IPS-18a (cell line): Measurements from ENCODE around the gene MED17.

ENCODE experiments used
- H3K27ac ChIP-seq: one replicate; pipeline ENCODE4 v1.5.1; 2013; ENCODE audit warnings: low read length
- H3K27me3 ChIP-seq: one replicate; pipeline ENCODE4 v1.6.1; 2013; ENCODE audit warnings: mild to moderate bottlenecking, low read length; ENCODE audit not compliant: control insufficient read depth, insufficient read depth
- H3K36me3 ChIP-seq: one replicate; pipeline ENCODE4 v1.6.1; 2013; ENCODE audit warnings: low read depth, low read length; ENCODE audit not compliant: control insufficient read depth
- H3K4me1 ChIP-seq: one replicate; pipeline ENCODE4 v1.6.1; 2013; ENCODE audit warnings: low read depth, low read length; ENCODE audit not compliant: control insufficient read depth
- H3K4me3 ChIP-seq: one replicate; pipeline ENCODE4 v1.5.1; 2013; ENCODE audit warnings: low read length
- H3K9ac ChIP-seq: one replicate; pipeline ENCODE4 v1.6.1; 2013; ENCODE audit warnings: mild to moderate bottlenecking, low read length, moderate library complexity
- H3K9me3 ChIP-seq: one replicate; pipeline ENCODE4 v1.6.1; 2013; ENCODE audit warnings: low read depth, low read length; ENCODE audit not compliant: control insufficient read depth

Gene MED17

DNA sequence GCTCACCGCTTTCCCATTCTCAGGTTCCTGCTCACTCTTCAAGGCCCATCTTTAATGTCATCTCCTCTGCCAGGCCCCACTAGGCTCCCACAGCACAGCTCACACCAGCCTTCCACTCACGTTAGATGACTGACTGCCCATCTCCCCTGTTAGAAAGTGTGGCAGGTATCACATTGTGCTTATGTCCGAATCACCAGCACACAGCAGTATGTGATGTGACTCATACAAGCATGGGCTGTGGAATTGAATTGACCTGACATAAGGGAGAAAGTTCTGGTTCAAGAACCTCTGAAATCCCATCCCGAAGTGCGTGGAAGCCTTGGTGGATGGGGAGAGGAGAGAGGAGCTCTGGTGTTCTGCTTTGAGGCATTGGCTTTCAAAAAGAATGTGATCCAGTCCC is 59.8 kb downstream of the MED17 start:
- no peak overlapping the region for H3K9ac ChIP-seq
- no peaks in the 10 kb centered on the region for H3K27me3 ChIP-seq
- no peak overlapping the region for H3K27ac ChIP-seq
- H3K36me3 ChIP-seq: no peaks in the 10 kb centered on the region
- H3K4me1 ChIP-seq: no peaks in the 10 kb centered on the region
- no peaks in the 10 kb centered on the region for H3K9me3 ChIP-seq
- H3K4me3 ChIP-seq: no peak overlapping the region

GRCh38 chr11:93844568-93844967 is 60.5 kb downstream of the MED17 start:
- Histone ChIP-seq H3K27me3 (no peaks in the 10 kb centered on the region), H3K4me1 (no peaks in the 10 kb centered on the region), H3K27ac (no peak overlapping the region), H3K9ac (no peak overlapping the region), H3K36me3 (no peaks in the 10 kb centered on the region), H3K4me3 (no peak overlapping the region), H3K9me3 (no peaks in the 10 kb centered on the region)

GRCh38 chr11:93845181-93846092 is 61.4 kb downstream of the MED17 start:
- no peak overlapping the region for H3K9ac ChIP-seq
- no peak overlapping the region for H3K27ac ChIP-seq
- H3K27me3 ChIP-seq: no peaks in the 10 kb centered on the region
- H3K4me1 ChIP-seq: no peaks in the 10 kb centered on the region
- H3K9me3 ChIP-seq: no peaks in the 10 kb centered on the region
- H3K36me3 ChIP-seq: no peaks in the 10 kb centered on the region
- no peak overlapping the region for H3K4me3 ChIP-seq

- H3K27me3 ChIP-seq: no peaks in the 10 kb centered on the region
- no peak overlapping the region for H3K27ac ChIP-seq
- H3K4me1 ChIP-seq: no peaks in the 10 kb centered on the region
- no peak overlapping the region for H3K4me3 ChIP-seq
- H3K9ac ChIP-seq: no peak overlapping the region
- no peaks in the 10 kb centered on the region for H3K9me3 ChIP-seq
- no peaks in the 10 kb centered on the region for H3K36me3 ChIP-seq
Observed at GRCh38 chr11:93846411-93846810, 62.3 kb downstream of the MED17 start.

DNA sequence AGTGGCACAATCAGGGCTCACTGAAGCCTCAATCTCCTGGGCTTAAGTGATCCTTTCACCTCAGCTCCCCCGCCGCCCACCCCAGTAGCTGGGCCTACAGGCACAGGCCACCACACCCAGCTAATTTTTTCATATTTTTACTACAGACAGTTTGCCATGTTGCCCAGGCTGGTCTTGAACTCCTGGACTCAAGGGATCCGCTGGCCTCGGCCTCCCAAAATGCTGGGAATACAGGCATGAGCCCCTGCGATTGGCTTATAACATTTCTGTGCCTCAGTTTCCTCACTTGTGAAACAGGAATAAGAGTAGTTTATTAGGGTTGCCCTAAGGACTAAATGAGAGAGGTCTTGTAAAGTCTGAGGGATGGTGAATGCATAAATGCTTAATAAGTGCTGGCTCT is 65.1 kb downstream of the MED17 start:
- Histone ChIP-seq H3K36me3 (no peaks in the 10 kb centered on the region), H3K4me1 (no peaks in the 10 kb centered on the region), H3K27me3 (no peaks in the 10 kb centered on the region), H3K4me3 (no peak overlapping the region), H3K9me3 (no peaks in the 10 kb centered on the region), H3K9ac (no peak overlapping the region), H3K27ac (no peak overlapping the region)

DNA sequence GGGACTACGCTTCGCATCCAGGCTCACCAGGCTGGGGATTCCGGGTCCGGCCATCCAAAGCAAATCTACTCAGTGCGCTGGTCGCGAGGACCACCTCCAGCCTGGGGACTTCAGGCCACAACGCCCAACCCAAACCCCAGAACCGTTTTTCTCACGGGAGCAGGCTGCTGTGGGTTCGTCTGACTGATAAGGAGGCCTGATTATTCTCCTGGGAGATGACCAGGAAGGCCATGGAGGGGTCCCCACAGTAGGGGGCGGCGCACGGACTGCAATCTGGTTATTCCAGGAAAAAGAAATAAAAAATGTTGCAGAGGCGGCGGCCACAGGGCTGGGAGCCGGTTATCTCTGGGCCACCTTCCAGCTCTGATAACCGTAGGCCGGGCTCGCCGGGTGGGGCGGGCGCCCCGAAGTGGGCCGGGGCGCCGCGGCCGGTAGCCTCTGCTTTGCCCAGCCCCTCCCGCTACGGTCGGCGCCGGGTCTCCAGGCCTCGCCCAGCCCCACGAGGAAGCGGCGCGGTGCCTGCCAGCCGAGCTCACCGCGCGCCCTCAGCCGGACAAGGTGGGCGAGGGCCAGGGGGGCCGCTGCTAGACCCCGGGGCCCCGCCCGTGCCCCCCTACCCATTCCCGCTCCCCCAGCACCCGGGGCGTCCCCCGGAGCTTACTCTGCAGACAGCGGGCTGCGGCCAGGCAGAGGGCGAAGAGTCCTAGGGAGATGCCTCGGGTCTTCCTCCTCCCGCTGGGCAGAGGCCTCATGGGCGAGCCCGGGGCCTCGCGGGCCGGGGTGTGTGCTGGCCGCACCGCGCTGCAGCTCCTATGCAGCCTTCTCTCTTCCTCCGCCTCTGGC is 65.9 kb downstream of the MED17 start:
- no peaks in the 10 kb centered on the region for H3K9me3 ChIP-seq
- H3K27me3 ChIP-seq: no peaks in the 10 kb centered on the region
- no peak overlapping the region for H3K27ac ChIP-seq
- peak overlapping the region; percentile 27 for H3K4me3 ChIP-seq
- no peak overlapping the region for H3K9ac ChIP-seq
- no peaks in the 10 kb centered on the region for H3K36me3 ChIP-seq
- no peaks in the 10 kb centered on the region for H3K4me1 ChIP-seq

GRCh38 chr11:93850594-93851018 is 66.5 kb downstream of the MED17 start, which contains the start of gene VSTM5:
Gene VSTM5 (minus strand): TSS chr11:93850618. CDS start chr11:93850502, 116 bp downstream.
- Histone ChIP-seq H3K27ac (no peak within 1 kb of the TSS), H3K9me3 (no peaks in the 10 kb centered on the region), H3K4me3 (peak within 1 kb of the TSS; percentile 27), H3K36me3 (no peaks in the 10 kb centered on the region), H3K9ac (no peak within 1 kb of the TSS), H3K4me1 (peaks cover under 1% of the 10 kb centered on the region), H3K27me3 (no peaks in the 10 kb centered on the region)

DNA sequence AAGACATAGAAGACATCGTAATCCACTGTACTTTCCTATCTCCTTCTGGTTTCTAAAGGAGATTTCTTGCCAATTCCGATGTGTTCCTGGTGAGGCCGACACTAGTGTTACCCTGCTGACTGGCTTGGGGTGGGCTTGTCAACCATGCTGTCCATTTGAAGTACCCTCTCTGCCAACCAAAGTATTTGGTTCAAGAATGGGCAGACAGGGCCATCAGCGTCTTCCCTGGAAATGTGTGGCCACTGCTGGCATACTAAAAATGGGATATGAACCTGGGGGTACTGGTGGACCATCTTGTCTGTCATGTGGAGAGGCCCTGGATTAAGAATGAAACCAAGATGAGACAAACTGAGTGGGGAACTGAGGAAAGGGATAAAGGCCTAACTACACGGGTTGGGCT is 68.2 kb downstream of the MED17 start:
- Histone ChIP-seq H3K27ac (no peak overlapping the region), H3K9ac (no peak overlapping the region), H3K4me3 (no peak overlapping the region), H3K36me3 (no peaks in the 10 kb centered on the region), H3K9me3 (no peaks in the 10 kb centered on the region), H3K4me1 (peaks cover 7% of the 10 kb centered on the region), H3K27me3 (no peaks in the 10 kb centered on the region)

GRCh38 chr11:93857413-93858120 is 73.5 kb downstream of the MED17 start:
- Histone ChIP-seq H3K9me3 (no peaks in the 10 kb centered on the region), H3K4me3 (no peak overlapping the region), H3K36me3 (no peaks in the 10 kb centered on the region), H3K27me3 (no peaks in the 10 kb centered on the region), H3K9ac (no peak overlapping the region), H3K27ac (no peak overlapping the region), H3K4me1 (peaks cover 9% of the 10 kb centered on the region)

- Histone ChIP-seq H3K4me3 (no peak overlapping the region), H3K9ac (no peak overlapping the region), H3K27ac (no peak overlapping the region), H3K4me1 (peaks cover 9% of the 10 kb centered on the region), H3K27me3 (no peaks in the 10 kb centered on the region), H3K36me3 (no peaks in the 10 kb centered on the region), H3K9me3 (no peaks in the 10 kb centered on the region)
Observed at GRCh38 chr11:93858121-93858775, 74.2 kb downstream of the MED17 start.

- Histone ChIP-seq H3K27ac (no peak overlapping the region), H3K4me3 (no peak overlapping the region), H3K9ac (no peak overlapping the region), H3K9me3 (no peaks in the 10 kb centered on the region), H3K36me3 (no peaks in the 10 kb centered on the region), H3K4me1 (peaks cover 2% of the 10 kb centered on the region), H3K27me3 (no peaks in the 10 kb centered on the region)
Observed at GRCh38 chr11:93861808-93862207, 77.7 kb downstream of the MED17 start.
